ENCODE measurements around the gene CADM2.
"Not testable (repeated sequence)": the region's sequence is repeated elsewhere in the genome, so short reads cannot be mapped to it uniquely, and the experiment has no call there.

The CADM2 gene

DNA sequence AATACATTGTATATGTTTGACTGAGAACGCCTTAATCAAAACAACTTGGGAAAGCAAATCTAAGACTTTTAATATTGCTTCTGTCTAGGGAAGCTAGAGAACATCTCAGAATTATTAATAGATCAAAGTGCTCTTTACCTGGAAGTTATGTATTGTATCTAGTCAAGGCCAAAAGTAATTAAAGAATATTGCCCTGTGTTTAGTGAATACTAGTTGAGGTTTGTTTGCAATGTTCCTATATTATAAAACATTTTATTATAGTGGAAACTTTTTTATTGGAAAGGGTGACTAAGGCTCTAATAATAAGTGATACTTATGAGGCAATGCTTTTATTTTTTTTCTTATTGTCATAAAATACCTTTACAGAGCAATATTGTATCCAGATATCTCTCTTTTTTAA, 118.2 kb downstream of the CADM2 start:
- DNase-seq (ENCODE audit: low spot score) = no peak

DNA sequence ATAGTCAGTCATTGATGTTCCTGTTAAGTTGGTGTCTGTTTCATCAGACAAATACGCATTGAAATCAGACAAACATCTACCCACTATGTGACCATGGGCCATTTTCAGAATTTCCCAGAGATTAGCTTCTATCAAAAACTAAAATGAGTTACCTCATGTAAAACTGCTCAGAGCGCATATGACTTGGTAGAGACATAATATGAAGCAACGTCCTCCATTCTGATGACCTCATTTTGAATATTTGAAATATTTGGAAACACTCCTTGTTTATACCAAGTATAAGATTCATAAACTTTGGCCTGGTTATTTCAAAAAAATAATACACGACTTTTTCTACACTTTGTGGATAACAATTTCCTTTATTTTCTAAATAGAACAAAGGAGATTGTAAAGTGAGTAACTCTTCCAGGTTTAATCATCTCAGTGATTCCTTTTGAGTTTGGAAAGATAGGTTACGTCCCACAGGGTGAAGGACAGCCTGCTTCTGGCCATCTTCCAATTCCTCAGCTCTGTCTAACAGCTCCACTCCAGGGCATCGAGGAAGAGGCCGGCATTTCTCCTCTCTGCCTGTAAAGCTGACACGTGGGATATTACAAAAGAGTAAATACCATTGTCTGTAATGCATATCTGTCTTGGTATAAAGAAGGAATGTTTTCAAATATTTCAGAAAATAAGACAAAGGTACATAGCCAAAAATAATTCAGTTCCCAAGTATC, 122.6 kb downstream of the CADM2 start:
- DNase-seq (ENCODE audit: low spot score) = no peak

DNA sequence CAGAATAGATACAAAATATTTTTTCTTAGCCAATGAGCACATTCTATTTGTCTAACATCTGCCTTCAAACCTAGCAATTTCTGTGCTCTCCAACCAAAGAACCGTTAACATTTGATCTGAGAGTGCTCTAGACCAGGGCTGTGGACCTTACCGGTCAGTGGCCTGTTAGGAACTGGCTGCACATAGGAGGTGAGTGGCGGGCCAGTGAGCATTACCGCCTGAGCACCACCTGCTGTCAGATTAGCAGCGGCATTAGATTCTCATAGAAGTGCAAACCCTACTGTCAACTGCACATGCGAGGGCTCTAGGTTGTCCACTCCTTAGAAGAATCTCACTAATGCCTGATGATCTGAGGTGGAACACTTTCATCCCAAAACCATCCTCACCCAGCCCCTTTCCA, 131.7 kb downstream of the CADM2 start:
- no peak for DNase-seq (ENCODE audit: low spot score)

DNA sequence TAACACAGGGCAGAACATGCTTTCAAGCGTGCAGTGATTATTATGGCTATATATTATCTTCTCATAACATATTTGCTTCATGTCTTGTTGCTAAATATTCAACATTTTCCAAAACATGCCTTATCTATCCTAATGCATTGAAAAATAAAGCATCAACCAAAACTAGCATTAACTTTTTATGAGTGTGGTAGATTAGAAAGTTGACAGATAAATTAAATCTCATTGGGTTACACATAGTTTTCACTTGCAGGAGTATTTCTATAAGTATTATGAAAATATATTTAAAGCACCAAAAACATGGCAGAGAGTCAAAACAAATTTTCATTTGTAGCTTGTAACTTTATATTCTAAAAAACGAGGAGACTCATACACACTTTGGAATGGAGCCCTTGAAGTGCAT, 141.5 kb downstream of the CADM2 start:
- DNase-seq (ENCODE audit: low spot score) = no peak

DNA sequence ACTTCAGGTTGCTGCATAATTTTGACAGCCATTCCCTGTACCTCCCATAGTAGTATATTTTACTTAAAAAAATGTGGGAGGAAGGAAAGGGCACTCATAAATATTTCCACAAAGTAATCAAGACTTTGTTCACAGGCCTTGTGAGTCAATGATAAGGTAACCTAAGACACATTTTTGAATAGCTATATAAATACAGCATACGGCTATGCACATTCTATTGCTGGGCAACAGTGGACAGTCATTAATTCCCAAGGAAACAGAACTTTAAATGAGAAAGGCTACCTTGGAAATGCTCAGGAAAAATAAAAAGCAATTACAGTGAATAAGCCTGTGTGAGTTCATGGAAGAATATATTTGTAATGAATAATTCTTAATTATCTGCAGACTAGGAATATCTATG, 144.0 kb downstream of the CADM2 start:
- DNase-seq (ENCODE audit: low spot score) = no peak

DNA sequence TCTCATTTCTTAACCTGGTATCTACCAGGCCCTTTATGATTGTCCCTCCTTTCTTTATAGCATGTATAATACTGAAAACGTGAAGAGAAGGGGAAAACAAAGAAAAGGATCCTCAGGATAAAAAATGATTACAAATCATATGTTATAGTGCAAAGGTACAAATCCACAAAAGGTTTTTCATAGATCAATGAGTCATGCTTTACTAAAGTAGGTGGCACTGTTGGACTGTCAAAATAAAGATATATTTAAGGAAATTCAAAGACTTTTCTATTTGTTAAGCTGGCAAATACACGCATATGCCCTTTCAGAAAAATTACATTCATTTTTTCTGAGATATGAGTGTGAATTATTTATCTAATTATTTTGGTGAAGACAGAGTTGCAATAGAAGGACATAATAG, 151.6 kb downstream of the CADM2 start:
- no peak for DNase-seq (ENCODE audit: low spot score)

DNA sequence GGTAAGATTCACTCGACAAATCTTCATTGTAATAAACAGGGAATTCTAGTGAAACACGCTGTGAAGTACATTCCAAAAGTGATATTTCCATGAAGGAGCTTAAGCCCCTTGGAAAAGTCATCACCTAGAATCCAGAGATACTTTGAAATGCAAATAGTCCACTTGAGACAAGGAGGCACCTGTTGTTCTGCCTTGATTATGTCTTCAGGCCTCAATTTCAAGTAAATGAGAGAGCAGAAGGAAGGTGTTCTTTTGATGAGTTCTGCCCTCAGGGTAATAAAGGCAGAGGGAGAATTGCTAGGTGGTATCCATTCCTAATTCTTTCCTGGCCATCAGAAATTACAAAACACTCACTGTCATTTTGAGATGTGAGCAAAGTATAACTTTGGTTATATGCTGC, 162.1 kb downstream of the CADM2 start:
- no peak for DNase-seq (ENCODE audit: low spot score)

DNA sequence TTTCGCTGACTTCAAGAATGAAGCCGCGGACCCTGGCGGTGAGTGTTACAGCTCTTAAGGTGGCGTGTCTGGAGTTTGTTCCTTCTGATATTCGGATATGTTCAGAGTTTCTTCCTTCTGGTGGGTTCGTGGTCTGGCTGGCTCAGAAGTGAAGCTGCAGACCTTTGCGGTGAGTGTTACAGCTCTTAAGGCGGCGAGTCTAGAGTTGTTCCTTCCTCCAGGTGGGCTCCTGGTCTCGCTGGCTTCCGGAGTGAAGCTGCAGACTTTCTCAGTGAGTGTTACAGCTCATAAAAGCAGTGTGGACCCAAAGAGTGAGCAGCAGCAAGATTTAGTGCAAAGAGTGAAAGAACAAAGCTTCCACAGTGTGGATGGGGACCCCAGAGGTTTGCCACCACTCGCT, 174.1 kb downstream of the CADM2 start:
- DNase-seq (ENCODE audit: low spot score) = not testable (repeated sequence)

DNA sequence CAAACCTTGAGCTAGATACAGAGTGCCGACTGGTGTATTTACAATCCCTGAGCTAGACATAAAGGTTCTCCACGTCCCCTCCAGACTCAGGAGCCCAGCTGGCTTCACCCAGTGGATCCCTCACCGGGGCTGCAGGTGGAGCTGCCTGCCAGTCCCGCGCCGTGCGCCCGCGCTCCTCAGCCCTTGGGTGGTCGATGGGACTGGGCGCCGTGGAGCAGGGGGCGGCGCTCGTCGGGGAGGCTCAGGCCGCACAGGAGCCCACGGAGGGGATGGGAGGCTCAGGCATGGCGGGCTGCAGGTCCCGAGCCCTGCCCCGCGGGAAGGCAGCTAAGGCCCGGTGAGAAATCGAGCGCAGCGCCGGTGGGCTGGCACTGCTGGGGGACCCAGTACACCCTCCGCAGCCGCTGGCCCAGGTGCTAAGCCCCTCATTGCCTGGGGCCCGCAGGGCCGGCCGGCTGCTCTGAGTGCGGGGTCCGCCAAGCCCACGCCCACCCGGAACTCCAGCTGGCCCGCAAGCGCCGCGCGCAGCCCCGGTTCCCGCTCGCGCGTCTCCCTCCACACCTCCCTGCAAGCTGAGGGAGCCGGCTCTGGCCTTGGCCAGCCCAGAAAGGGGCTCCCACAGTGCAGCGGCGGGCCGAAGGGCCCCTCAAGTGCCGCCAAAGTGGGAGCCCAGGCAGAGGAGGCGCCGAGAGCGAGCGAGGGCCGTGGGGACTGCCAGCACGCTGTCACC, 175.1 kb downstream of the CADM2 start:
- not testable (repeated sequence) for DNase-seq (ENCODE audit: low spot score)

DNA sequence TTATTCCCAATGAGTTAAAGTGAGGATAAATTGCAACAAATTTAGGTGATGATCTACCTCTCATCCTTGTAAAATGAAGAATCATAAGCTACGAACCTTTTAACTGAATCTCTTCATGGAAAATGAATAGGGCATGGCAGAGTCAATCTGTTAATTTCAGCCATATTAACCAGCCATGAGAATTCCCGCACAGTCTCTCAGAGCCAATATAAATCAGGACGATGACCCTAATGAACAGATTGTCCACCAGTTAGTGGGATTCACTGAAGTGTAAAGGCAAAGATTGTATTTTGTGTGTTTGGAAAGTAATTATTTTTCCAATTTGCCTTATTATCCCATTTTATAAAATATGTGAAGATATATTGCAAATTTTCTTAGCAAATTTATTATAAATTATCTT, 183.8 kb downstream of the CADM2 start:
- DNase-seq (ENCODE audit: low spot score) = no peak

DNA sequence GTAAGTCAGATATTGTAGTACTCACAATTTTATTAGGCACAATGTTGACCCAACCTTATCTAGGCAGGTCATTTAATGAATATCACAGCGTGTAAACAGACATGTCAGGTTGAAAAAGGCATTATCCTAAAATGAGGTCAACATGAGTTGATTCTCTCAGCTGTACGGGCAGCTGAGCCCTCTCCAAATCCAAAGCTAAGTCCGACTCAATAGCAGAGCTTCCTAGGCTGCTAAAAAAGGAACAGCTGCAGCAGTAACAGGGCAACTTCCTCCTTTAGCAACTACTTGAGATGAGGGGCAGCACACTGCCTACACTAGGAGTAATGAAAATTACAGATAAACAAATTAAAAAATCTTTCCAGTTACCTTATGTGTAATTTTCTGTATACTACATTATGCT, 189.2 kb downstream of the CADM2 start:
- DNase-seq (ENCODE audit: low spot score) = no peak

DNA sequence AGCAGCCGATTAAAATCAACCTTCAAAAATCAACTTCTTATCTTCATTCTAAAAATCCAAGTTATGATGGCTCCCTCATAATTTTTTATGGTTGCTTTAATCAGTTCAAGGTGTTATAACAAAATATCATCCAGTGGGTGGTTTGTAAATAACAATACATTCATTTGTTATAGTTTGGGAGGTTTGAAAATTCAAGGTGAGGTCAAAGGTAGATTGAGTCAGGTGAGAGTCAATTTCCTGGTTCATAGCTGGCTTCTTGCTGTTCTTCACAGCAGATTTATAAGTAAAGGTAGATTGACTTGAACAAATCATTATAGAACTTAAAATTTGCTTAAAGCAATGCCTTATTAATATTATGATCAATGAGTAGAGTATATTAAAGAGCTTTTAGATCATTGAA, 192.8 kb downstream of the CADM2 start:
- DNase-seq (ENCODE audit: low spot score) = no peak

DNA sequence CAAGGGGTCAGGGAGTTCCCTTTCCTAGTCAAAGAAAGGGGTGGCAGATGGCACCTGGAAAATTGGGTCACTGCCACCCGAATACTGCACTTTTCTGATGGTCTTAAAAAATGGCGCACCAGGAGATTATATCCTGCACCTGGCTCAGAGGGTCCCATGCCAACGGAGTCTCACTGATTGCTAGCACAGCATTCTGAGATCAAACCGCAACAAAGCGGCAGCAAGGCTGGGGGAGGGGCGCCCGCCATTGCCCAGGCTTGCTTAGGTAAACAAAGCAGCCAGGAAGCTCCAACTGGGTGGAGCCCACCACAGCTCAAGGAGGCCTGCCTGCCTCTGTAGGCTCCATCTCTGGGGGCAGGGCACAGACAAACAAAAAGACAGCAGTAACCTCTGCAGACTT, 194.5 kb downstream of the CADM2 start:
- DNase-seq (ENCODE audit: low spot score) = not testable (repeated sequence)

DNA sequence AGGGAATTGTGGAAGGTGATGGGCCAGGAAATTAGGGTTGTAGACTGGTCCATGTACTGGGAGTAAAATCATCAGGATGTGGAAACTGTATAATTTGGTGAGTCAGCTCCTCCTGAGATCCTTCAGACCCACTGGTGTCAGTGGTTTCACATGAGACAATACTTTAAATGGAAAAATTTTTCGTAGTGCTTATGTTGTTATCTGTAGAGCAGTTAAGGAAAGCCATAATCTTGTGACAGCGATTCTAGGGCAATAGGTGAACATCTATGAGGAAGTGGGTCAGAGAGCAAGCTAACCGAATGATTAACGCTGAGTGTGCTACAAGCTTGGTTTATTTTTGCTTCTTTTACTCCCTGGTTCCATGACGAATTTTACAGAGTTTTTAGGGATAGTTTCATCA, 200.6 kb downstream of the CADM2 start:
- no peak for DNase-seq (ENCODE audit: low spot score)

DNA sequence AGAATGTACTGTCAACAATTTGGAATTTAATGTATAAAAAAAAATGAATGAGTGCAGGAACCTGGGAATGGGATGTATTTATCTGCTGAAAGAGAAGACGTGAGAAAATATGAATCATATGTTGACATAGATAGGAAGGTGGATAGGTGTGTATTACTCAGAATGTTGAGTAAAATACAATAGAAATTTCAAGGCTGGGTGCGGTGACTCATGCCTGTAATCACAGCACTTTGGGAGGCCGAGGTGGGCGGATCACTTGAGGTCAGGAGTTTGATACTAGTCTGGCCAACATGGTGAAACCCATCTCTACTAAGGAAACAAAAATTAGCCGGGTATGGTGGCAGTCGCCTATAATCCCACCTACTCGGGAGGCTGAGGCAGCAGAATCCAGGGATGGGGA, 202.8 kb downstream of the CADM2 start:
- no peak for DNase-seq (ENCODE audit: low spot score)

DNA sequence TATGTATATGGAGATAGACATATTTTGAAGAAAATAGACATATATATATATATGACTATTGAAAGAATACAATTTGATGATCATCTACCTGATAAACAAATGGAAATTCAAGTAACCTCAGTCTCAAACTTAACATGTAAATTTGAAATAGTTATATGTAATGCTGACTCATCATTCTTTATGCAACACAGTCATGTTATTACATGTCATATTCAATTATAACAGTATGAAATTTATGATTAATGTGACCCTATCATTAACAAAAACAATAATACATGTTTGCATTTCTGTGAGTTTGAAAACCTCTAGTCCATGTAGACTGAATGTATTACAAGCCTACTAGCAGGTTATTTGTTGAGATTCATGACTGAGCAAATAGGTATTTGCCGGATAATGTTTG, 204.1 kb downstream of the CADM2 start:
- DNase-seq (ENCODE audit: low spot score) = no peak

DNA sequence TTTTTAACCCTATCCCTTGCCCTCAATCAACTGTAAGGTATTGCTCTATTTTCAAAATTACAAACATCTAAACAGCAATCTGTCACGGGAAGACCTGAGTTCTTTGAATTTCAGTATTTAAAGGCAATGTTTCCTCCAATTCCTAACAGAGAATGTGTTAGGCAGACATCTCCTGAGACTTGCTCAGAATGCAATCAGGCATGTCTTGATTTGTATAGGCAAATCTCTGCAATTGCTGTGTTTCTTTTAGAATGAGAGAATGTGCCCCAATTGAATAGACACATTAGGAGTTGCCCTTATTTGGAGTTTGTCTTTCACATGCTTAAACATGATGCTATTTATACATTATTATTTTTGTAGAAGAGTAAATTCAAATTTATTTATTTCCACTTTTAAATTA, 205.6 kb downstream of the CADM2 start:
- DNase-seq (ENCODE audit: low spot score) = no peak

DNA sequence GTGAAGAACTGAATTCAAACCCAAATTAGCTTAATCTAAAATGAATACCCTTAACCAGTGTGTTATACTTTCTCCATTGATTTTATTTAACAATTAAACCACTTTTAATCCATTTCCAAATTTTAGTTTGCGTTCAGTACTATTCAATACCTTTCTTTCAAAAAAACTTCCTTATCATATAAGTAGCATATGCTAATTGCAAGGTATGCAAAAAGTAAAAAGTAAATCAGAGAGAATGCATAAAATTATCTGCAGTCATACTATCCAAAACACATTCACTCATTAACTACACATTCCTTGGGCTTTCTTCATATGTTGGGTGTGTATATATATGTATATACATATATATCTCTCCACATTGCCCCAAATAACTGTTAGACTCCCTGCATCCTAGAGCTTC, 208.8 kb downstream of the CADM2 start:
- no peak for DNase-seq (ENCODE audit: low spot score)

DNA sequence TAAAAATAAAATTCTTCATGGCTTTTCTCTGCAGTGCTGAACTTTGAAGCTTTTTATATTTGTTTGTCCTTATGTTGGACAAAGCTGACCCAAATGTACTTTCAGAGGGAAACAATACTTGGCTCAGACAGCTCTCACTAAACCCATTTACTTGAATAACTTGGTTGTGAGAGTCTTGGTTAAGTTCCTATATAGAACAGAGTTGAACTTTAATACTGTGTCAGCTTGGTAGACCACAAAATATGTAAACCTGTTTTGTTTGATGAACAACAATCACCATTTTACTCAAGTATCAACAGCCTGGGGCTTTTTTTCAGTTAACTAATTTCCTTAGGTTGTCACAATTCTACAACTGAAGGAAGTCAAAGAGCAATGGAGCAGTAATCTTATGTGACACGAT, 211.9 kb downstream of the CADM2 start:
- DNase-seq (ENCODE audit: low spot score) = no peak

DNA sequence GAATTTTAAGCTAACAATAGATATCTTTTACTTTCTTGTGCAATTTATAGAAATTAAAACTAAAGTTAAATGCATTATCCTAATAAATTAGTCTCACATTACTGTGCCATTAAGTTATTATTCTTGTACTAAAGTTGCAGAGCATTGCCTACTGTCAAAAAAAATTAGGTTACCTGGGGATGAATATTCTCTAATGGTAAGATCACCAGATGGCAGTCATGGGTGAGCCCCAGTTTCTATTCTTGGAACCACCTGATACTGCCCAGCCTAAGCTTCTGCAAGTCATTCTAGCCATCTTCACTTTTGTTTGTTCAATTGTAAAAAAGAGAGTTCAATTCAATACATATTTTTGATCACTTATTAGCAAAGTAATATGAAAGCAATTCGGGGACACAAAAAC, 213.2 kb downstream of the CADM2 start:
- DNase-seq (ENCODE audit: low spot score) = no peak

DNA sequence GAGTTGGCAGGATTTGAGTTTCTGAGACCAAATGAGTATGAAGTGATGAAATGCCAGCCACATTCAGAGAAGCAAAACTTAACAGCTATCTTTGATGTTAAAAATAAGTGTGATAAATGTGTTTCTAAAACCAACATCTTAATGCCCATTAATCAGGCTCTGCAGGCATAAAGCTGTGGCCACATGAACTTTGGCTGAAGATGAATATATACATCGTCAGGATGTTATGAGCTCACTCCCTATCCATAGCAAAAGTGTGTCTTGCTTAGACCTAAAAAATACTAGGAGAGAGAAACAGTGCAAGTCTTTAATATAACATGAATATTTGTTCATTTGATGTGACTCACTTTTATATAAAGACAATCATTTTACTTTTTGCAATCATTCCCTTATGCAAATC, 218.0 kb downstream of the CADM2 start:
- DNase-seq (ENCODE audit: low spot score) = no peak

DNA sequence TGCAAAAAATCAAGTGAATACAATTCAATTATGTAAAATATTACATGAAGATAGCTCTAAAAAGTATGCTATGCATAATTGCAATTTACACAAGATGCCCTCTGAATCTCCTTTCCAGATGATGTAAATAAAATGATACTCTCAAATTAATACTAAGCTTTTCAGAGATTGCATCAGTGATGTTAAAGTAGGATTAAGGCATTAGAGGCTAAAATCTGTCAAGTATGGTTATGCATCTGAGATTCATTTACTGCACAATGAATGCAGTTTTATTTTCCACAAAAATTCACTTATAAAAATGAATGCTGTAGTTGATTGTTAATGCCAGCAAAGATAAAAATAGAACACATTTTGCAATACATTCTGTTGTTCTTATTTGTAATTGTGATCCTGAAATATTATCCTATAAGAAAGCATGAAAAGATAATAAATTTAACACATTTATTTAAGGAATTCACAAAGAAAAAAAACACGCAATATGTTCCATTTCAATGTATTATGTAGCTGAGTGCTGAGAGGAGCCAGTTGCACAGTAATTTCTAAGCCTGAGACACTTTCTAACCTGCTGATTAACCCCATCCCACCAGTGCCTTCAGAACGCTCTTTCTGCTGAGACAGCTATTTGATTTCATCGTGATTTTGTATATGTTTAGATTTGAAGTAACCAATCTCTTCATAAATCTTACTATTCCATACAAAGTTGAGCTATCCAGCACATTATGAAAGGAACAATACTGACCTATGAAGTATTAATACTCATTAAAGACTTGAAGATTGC, 224.4 kb downstream of the CADM2 start:
- DNase-seq (ENCODE audit: low spot score) = no peak

DNA sequence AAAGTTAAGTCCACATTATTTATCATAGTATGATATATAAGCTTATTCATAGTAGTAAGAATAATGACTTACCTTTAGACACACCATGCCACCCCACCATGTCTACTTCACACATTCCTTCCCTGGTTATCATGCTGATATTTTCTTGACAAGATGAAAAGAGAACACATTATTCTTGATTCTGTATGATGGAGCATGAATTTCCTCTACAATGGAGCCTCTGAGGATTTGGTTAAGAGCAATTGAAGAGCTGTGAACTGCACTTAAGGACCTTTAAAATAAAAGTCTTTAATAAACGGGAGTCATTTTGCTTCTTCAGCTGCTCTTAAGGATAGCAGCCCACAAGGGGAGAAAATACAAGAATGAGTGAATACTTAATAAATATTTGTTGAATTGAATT, 226.7 kb downstream of the CADM2 start:
- no peak for DNase-seq (ENCODE audit: low spot score)
